Sigmoid colon (tissue), 4 donors: Measurements from ENCODE around the gene FANCC.

ENCODE experiments used
- POLR2A ChIP-seq, 2 donors: fragments of 450-650 bp; IDR thresholded peaks; one replicate each; pipeline ENCODE4 v1.6.1; 2016; ENCODE audit warnings: antibody characterized with exemption in 2 of 2, mild to moderate bottlenecking in 2 of 2, moderate library complexity in 2 of 2
- POLR2AphosphoS5 ChIP-seq, 4 donors: sonication (generic); formaldehyde crosslinking; IDR thresholded peaks; one replicate each; pipeline ENCODE4 v1.6.1; 2017; ENCODE audit warnings: antibody characterized with exemption in 4 of 4

GRCh38 chr9:95112436-95113280 is 204.9 kb downstream of the FANCC start:
- TF ChIP-seq POLR2AphosphoS5 (IDR thresholded peaks at IDR 0.05) (peak in 2 of 4 donors; percentile 9 to 44), POLR2A (IDR thresholded peaks at IDR 0.05) (no peak)
